Sciatic nerve (tissue), 2 donors: ENCODE measurements around the gene RHPN2. TPM values are rescaled to one million over a fixed set of nuclear protein-coding genes. Genes with fewer than 3 reads are reported as not detected.
"Not testable (repeated sequence)": the region's sequence is repeated elsewhere in the genome, so short reads cannot be mapped to it uniquely, and the experiment has no call there.

Experiments used
- ATAC-seq: fragments of 200-7000 bp; cut with Tn5 transposase; one replicate; pipeline ENCODE4 v1.9.1; 2020; ENCODE audit warnings: mild to moderate bottlenecking, moderate library complexity
- DNase-seq: peaks from one replicate; pipeline ENCODE4 v3.0.0-alpha.2; 2020; ENCODE audit warnings: low spot score
- intact Hi-C: fragments of 100-400 bp; cut with DNase I; formaldehyde crosslinking; loops from one replicate; pipeline ENCODE4 v1.14.2; 2022
- total RNA-seq: library from RNA; stranded (reverse); fragmentation: NEBNext Ultra II Directional; extraction: Animal tissue kit (Norgen Biotek cat#: 25700); gene quantifications from one replicate; pipeline ENCODE4 v1.2.1, GENCODE V29; 2021
- donor health status: DM: no; HTN: no; CAD: no.
- donor health status: DM: no; HTN: no; CAD: no.

RHPN2 gene
- total RNA-seq, 1 donor from 2014 or later, result 4.5 TPM

- DNase-seq, ATAC-seq, intact Hi-C loops: not testable (repeated sequence)
Observed at GRCh38 chr19:33037168-33038025, 27.3 kb downstream of the RHPN2 start.

- ATAC-seq, intact Hi-C loops, DNase-seq: not testable (repeated sequence)
Observed at GRCh38 chr19:33036370-33037167, 28.1 kb downstream of the RHPN2 start.

- ATAC-seq (no peak), DNase-seq (no peak)
- intact Hi-C loops, result no loop called here
Observed at GRCh38 chr19:33035461-33035860, 29.2 kb downstream of the RHPN2 start.

DNA sequence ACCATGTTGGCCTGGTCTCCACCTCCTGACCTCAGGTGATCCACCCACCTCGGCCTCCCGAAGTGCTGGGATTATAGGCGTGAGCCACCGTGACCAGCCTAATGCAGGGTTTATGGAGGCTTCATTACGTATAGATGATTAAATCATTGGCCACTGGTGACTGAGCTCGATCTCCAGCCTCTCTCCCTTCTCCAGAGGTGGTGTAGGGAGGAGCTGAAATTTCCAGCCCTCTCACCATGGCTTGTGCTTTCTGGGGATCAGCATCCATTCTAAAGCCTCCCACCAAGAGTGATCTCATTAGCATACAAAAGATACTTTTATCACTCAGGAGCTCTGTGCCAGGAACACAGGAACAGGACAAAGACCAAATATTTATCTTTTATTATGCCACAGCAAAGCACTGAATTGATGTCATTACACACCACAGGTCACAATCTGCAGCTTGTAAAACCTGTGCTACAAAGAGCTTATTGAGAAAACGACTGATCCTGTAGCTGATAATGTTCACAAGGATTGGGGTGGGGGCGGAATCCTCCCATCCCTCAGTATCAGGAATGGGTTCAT lies 32.4 kb downstream of the RHPN2 start:
- DNase-seq (no peak), ATAC-seq (no peak)
- intact Hi-C loops, result no loop called here

- no peak for ATAC-seq
- no peak for DNase-seq
- intact Hi-C loops, result no loop called here
Observed at GRCh38 chr19:33029746-33030303, 34.9 kb downstream of the RHPN2 start.

DNA sequence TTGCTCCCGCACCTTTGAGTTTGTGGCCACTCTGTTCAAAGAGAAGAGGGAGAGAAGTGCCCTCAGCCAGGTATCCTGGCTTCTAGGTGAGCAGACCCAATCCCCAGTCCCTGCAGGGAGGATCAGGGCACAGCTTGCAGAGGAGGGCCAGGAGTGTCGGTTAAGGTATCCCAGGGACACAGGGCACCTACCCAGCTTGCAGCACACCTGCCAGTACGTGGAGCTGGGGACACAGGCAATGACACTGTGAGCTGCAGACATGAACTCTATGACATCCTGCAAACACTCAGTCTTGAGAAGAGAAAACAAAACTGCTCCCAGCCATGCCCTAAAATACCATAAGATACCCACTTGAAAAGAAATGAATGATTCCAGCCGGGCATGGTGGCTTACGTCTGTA lies 38.1 kb downstream of the RHPN2 start:
- ATAC-seq, intact Hi-C loops, DNase-seq: not testable (repeated sequence)

DNA sequence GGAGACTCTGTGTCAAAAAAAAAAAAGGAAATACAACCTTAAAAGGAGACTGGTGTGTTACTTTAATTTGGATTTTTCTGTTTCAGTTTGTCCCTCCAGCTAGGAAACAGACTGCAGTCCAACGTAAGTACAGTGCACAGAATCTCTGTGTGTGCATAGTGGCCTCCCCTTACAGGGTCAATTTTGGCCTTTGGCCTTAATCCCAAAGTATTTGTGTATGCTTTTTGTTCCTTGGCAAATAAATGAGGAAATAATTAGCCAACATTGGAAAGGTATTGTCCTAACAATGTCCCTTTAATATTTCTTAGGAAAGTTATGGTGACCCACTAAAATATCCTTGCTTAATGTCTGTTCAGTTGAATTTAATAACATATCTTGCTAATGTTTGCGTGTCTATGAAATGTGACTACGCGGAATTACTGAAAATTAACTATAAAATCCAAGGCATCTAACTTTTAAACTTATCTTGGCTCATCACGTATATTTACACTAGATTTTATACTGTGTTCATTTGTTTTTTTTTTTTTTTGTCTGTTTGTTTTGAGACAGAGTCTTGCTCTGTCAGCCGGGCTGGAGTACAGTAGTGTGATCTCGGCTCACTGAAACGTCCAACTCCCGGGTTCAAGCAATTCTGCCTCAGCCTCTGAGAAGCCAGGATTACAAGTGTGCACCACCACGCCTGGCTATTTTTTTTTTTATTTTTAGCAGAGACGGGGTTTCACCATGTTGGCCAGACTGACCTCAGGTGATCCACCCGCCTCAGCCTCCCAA lies 39.0 kb downstream of the RHPN2 start:
- intact Hi-C loops, ATAC-seq, DNase-seq: not testable (repeated sequence)

DNA sequence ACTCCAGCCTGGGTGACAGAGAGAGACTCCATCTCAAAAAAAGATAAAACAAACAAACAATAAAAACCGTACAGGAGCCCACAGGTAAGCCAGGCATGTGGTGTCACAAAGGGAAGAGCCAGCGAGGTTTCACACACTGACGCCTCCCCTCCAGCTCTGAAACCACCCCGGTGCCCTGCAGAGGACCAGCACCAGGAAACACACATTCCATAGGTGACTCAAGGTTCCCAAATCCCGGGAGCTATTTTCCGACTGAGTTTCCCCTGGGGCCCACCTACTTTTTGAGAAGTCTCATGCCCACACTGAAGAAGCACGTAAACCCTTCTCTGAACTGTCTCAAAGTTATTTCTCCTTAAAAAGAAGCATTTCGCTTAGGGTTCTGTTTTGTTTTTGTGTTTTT lies 40.3 kb downstream of the RHPN2 start:
- ATAC-seq (no peak), DNase-seq (no peak)
- intact Hi-C loops, result no loop called here

DNA sequence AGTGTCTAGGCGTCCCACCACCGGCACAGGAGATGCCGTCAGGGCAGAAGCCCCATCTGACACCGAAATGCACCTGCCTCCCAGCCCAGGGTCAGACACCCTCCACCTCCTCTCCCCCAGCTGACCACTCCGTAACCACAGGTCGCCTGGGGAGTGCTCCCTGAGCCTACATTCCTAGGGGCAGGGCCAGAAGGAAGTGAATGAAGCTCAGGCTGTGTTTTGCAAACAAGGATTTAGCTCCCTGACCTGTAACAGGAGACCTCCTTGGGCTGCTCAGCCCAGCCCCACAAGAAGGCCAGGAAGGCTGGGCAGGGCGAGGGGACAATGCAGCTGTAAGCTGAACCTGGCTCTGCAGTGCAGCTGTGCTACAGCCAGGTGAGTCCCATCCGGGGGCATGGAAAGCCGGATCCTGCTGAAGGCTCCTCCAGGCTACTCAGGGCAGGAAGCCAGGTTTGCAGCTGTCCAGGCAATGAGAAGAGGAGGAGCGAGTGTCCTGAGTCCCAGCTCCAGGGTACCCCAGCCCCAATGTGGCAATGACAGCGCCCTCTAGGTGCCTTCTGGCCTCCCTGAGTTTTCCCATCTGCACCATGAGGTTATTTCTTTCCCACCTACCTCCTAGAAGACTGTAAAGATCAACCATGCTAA lies 42.1 kb downstream of the RHPN2 start:
- intact Hi-C loops, result no loop called here
- ATAC-seq (no peak), DNase-seq (no peak)

DNA sequence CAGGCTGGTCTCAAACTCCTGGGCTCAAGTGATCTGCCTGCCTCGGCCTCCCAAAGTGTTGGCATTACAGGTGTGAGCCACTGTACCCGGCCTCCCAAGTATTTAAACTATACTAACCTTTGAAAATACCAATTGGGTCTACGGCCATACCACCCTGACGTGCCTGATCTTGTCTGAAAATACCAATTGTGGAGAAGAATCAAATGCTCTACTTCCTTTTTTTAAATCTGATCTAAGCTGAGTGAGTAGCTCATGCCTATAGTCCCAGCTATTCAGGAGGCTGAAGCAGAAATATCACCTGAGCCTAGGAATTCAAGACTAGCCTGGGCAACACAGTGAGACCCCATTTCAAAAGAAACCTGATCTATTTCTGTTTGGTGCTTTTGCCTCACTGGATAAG lies 53.8 kb downstream of the RHPN2 start:
- intact Hi-C loops, DNase-seq, ATAC-seq: not testable (repeated sequence)

- ATAC-seq, result no peak
- intact Hi-C loops, result loop anchor here (10.0 kb wide), 1 partner anchor 1494 kb away; no protein-coding TSS in a partner anchor
- no peak for DNase-seq
Observed at GRCh38 chr19:33008738-33009137, 56.0 kb downstream of the RHPN2 start.

- DNase-seq, result no peak
- intact Hi-C loops, result loop anchor here (10.0 kb wide), 1 partner anchor 1491 kb away; no protein-coding TSS in a partner anchor
- no peak for ATAC-seq
Observed at GRCh38 chr19:33005440-33005839, 59.2 kb downstream of the RHPN2 start.

DNA sequence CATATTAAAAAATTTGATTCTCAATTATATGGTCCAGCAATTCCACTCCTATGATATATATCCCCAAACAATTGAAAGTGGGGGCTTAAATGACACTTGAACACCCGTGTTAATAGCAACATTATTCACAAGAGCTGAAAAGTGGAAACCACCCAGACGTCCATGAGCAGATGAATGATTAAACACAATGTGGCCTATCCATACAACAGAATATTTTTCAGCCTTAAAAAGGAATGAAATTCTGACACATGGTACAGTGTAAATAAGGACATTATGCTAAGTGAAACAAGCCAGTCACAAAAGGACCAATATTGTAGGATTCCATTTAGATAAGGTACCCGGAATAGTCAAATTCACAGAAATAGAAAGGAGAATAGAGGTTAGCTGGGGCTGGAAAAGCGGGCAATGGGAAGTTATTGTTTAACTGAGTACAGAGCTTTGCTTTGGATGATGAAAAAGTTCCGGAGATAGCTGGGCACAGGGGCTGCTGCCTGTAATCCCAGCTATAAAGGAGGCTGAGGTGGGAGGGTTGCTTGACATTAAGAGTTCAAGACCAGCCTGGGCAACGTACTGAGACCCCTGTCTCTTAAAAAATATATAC lies 61.2 kb downstream of the RHPN2 start:
- intact Hi-C loops, result loop anchor here (10.0 kb wide), 1 partner anchor 1489 kb away; no protein-coding TSS in a partner anchor
- not testable (repeated sequence) for ATAC-seq, DNase-seq

DNA sequence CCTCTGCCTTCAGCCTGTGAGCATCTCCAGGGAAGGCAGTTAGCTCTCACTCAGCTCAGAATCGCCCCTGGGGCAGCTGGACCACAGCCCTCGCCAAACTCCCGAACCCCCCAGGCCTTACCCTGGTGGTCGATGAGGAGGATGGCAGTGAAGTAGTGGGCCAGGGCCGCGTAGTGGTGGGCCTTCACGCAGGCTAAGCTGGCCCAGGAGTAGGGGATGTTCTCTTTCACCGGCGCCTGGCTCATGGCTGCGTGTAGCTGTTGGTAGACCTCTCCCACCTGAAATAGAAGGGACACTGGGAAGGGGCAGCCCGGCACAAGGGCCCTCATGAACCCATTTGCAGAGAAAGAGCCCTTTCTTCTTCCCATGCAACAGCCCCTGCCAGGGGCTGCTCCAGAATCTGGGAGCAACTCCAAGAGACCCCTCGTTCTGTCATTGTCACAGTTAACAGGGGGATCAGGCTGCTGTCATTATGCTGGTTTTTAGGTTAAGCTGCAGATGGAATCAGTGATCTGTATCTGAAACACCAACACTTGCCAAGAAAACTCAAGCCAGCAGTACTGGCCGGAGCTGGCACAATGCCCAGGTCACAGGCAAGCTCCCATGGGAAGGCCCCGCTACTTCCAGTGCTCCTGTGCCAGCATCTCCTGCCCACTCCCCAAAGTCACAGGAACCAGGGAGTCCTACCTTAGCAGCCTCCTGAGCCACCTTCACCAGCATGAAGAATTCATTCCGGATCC lies 62.4 kb downstream of the RHPN2 start:
- intact Hi-C loops, result loop anchor here (10.0 kb wide), 1 partner anchor 1487 kb away; no protein-coding TSS in a partner anchor
- ATAC-seq, result not testable (repeated sequence)

DNA sequence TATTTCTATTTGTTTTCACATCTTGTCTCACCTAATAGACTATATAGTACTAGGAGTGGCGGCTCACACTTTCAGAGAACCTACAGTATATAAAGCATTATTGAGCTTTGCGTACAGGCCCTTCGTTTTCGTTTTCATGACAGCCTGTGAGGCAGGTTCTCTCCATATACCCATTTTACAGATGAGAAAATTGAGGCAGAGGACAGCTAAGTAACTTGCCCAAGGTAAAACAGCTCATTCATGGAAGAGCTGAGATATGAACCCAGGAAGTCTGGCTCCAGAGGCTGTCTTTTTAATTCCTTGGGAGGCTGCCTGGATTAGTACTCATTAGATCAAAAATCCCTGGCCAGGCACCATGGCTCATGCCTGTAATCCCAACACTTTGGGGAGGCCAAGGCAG lies 63.8 kb downstream of the RHPN2 start:
- intact Hi-C loops, result loop anchor here (10.0 kb wide), 1 partner anchor 1486 kb away; no protein-coding TSS in a partner anchor
- DNase-seq, result no peak
- ATAC-seq, result no peak

More for the DNA sequence above, 62.4 kb downstream of the RHPN2 start:
- not testable (repeated sequence) for DNase-seq

DNA sequence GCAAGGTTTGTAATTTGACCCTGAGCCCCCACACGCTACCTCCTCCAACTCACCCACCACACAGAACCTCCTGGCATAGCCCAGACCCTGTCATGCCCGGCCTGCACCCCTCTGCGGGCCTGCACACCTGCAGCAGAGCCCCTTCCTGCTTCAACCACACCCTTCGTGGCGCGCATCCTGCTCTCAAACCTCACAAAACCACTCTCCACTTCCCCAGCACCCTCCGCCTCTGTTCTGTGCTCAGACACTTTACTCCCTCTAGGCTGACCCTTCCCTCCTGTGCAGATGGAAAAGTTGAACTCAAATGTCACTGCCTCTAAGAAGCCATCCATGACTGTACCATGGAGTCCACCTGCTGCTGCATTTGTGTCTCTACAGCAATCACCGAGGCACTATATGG lies 64.2 kb downstream of the RHPN2 start:
- intact Hi-C loops, result loop anchor here (10.0 kb wide), 1 partner anchor 1486 kb away; no protein-coding TSS in a partner anchor
- DNase-seq (no peak), ATAC-seq (no peak)

DNA sequence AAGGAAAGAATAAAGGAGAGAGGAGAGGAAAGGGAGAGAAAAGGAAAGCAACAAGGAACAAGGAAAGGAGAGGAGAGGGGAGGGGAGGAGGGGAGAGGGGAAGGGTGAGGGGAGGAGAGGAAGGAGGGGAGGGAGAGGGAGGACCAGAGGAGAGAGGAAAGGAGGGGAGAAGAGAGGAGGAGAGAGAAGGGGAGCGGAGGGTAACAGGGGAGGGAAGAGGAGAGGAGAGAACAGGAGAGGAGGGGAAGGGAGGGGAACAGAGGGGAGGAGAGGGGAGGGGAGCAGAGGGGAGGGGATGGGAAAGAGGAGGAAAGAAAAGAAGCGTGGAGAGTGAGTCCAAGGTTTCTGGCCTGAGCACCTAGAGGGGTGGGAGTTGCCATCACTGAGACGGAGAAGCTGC lies 66.0 kb downstream of the RHPN2 start:
- intact Hi-C loops, result no loop called here
- ATAC-seq, result no peak
- no peak for DNase-seq
